GM21360 (cell line): ENCODE measurements around the gene PTGDS.
"Not testable (repeated sequence)": the region's sequence is repeated elsewhere in the genome, so short reads cannot be mapped to it uniquely, and the experiment has no call there.

ENCODE experiments used
- ATAC-seq: cut with Tn5 transposase; IDR thresholded peaks from one replicate; pipeline ENCODE4 v1.9.1; 2021; ENCODE audit warnings: mild to moderate bottlenecking, moderate library complexity; ENCODE audit not compliant: unreplicated experiment

Gene PTGDS

DNA sequence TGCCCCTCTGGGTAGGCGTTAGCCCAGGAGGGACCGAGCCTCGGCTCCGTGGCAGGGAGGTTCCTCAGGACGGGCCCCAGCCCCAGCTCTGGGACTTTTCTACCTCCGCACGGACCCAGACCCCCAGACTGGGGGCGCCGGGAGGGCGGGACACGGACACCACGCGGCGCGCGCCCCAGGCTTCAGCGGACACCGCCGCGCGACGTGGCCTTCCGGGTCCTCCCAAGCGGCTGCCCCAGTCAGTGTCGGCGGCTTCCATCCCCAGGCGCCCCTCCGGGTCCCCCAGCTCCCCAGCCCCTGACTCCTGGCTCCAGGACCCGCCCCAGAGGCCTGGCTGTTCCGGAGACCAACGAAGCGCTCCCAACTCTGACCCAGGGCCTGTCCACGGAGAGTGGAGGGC, 8.5 kb downstream of the PTGDS start:
- ATAC-seq, result no peak

DNA sequence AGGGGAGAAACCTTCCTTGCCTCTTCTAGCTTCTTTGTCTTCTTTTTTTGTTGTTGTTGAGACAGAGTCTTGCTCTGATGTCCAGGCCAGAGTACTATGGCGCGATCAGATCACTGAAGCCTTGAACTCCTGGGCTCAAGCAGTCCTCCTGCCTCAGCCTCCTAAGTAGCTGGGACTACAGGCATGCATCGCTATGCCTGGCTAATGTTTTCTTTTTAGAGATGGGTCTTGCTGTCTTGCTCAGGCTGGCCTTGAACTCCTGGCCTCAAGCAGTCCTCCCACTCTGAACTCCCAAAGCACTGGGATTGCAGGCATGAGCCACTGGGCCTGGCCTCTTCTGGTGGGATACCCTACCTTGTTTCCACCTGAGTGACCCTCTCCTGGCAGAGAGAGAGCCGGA, 11.6 kb downstream of the PTGDS start:
- no peak for ATAC-seq

DNA sequence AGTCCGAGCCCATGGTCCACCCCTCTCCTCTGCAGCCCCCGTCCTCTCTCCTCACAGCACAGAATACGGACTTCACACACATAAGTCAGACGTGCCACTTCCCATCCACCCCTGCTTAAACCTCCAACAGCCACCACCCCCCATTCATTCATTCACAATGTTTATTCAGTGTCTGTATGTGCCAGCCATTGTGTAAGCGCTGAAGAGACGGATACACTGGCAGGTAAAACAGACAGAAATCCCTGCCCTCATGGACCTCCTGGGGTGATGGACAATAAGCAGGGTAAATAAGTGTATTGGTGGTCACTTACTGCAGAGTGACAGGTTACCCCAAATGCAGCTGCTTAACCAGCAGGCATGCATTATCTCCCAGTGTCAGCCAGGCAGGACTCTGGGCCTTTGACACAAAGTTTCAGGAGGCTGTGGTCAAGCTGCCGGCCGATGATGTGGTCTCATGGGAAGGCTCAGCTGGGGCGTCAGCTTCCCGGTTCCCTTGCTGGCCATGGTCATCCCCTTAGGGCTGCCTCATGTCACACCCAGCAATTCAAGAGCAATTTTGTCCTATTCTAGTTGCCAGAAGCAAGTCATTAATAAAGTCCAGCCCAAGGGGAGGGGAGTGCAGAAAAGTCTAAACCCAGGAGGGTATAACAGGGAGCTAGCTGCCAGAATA, 13.1 kb downstream of the PTGDS start:
- no peak for ATAC-seq

DNA sequence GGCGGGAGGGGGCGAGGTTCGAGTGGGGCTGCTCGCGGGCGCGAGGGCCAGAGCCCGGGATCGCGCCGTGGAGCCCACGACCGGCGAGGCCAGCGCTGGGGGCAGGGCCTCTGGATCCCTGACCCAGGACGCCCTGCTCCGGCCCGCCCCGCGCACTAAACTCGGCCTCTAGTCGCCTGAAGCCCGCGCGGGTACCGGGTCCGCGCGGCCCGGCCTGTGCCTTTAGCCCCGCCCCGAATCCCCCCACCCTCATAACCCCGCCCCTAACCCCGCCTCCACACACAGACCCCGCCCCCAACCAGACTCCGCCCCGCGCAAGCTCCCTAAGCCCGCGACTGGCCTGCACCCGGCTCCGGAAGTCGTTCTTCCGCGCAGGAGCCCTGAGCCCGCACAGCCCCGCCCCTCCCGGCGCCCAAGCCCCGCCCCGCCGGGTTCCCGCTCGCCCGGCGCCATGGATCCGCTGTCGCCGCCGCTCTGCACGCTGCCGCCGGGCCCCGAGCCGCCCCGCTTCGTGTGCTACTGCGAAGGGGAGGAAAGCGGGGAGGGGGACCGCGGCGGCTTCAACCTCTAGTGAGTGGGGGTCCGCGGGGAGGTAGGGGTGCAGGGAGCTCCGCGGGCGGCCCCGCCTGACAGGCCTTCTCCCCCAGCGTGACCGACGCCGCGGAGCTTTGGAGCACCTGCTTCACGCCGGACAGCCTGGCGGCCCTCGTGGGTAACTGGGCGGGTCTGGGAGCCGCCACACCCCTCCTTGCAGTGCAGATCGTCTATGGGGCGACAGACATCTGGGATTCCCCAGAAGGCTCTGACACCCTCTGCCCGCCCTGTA, 14.9 kb downstream of the PTGDS start, which contains the start of gene PAXX:
Gene PAXX, plus strand, starts transcription at position 430 of the 826 bp plus-strand sequence. Its CDS starts 22 bp downstream, at position 452.
- ATAC-seq, result peak; percentile 81

DNA sequence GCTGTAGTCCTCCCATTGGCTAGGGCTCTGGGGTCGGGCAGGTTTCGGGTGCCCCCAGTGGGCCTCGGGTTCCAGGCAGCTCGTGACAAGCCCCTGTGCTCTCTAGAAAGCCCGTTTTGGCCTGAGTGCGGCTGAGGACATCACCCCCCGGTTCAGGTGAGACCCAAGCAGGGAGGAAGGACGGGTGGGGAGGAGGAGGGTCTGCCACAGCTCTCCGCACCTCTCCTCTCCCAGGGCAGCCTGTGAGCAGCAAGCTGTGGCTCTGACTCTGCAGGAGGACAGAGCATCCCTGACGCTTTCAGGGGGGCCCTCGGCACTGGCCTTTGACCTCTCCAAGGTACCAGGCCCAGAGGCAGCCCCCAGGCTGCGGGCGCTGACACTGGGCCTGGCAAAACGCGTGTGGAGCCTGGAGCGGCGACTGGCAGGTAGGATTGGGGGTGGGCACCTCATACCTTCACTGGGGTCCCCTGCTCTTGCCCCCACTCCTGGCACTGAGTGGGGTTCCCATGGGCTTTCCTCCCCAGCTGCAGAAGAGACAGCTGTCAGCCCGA, 15.6 kb downstream of the PTGDS start:
- no peak for ATAC-seq

DNA sequence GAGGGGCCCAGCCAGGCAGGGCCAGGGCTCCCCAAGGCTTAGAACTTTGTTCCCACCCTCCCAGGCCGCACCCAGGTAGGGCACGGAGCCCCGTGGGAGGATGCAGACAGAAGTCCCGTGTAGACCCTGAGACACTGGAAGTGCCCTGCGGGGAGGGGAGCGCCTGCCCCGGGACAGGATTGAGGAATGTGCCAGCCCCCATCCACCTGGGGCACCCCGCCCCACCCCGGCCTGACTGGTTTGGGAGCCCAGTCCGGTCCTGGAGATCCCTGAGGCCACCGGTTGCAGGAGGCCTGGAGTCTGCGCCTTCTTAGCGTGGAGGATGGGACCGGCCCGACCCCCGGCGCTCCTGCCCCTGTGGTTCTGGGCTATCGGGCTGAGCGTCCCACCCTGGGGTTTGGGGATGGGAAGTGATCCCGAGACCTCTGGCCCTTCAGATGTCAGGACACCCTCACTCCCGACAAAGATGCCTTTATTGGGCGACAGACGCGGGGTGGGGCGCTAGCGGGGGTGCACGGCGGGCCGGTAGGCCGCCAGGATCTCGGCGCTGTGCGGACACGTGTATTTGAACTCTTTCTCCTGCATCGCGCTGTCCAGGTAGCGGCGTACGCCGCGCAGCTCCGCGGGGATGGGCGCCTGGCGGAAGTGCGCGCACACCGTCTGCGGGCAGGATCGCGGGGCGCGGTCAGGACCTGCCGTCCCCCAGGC, 17.0 kb downstream of the PTGDS start:
- no peak for ATAC-seq

DNA sequence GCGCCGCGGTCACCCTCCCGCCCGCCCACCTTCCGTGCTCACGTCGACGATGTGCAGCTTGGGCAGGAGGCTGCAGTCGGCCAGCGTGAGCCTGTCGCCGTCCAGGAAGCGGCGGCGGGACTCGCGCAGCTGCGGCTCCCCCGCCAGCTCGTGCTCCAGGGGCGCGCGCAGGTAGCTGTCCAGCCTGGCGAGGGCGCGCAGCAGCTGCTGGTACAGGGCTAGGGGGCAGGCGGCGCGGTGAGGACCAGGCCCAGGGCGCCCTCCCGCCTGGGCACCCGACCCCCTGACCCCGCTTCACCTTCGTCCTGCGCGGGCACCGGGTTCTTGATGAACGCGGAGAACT, 17.6 kb downstream of the PTGDS start:
- ATAC-seq, result no peak

DNA sequence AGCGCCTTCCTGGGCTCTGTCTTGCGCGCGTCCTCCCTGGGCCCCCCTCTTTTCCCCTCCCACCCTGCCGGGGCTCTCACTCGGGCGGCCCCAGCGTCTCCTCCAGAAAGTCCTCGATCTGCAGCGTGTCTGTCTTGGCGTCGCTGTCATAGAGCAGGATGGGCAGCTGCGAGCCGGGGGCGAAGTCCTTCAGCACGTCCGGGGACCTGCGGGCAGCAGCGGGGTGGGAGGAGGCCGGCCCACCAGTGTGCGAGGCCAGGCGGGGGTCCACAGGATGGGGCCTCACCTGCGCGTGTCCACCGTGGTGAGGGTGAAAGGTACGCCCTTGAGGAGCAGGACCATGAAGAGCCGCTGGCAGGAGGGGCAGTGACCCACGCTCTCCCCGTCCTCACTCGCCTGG, 18.1 kb downstream of the PTGDS start:
- no peak for ATAC-seq

DNA sequence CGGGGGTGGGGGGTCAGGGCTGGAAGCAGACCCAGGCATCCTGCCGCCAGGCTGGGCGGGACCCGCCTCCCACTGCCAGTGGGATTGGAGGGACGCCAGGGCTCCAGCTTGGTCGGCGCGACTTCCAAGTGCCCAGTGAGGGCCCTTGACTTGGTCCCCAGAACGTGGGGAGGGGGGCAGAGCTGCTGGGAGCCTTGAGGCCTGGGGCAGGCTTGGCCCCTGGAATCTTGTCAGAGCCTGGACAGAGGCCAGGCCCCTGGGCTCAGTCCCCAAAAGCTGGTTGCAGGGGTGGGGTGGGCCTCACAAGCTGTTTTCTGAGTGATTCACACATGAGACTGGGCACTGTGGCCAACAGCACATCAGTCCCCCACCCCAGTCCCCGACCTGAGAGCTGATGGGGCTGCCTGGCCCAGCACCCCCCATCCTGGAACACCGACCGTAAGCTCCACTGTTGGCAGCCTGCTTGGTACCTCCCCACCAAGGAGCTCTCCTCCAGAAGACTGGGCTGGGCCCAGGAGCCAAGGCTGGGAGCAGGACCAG, 18.5 kb downstream of the PTGDS start:
- no peak for ATAC-seq

DNA sequence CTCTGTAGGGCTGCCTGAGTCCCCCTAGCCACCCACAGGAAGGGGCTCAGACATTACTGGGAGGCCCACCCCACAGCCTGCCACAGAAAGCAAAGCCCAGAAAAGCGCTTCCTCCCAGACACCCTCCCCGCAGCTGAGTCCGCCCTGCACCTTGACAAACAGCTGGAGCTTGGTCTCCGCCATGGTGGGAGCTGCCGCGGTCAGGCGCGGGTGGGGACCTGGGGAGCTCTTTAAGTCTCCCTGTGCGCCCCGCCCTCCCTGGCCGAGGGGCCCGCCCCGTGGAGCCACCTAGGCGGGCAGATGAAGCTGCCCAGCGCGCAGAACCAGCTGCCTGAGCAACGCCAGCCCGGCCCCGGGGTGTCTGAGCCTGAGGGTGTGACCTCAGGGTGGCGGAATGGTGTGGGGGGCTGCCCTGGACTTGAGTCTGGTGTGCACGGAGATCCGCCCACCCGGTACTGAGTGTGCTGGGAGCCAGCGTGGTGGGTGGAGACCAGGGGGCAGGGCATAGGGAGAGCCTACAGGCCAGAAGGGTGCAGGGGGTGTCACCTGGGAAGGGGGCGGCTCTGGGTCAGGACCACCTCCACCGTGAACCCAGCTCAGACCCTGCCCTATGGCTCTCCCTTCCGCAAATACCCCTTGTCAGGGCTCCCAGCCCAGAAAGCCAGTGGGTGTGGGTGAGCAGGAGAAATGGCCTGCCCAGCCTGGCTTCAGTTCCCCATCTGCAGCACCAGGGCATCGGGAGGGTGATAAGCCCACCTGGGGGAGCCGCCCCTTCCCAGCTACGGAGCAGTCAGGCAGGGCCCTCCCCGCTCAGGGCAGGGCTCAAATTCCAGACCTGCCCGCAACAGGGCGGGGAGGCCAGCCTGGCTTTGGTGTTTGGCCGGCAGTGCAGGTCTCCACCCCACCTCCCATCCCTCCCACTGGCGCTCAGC, 19.3 kb downstream of the PTGDS start, which contains the start of gene CLIC3:
Gene CLIC3, minus strand, starts transcription at position 208 of the 932 bp plus-strand sequence. Its CDS starts 25 bp downstream, at position 183.
- no peak for ATAC-seq

DNA sequence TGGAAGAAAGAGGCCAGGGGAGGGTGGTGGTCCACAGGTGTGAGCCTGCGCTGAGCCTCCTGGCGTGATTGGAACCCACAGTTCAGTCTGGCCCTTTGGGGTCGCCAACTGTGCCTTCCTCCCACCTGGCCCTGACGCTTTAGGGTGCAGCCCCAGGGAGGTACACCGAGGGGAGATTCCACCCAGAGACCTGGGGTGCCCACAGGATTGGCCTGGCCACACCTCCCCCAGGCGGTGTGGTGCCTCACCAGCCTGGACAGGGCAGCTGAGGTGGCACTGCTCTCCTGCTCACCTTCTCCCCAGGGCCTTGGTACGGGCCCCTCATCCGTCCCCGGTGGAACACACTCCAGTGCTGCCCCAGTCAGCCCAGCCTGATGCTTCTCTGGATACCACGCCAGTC, 20.1 kb downstream of the PTGDS start:
- no peak for ATAC-seq

DNA sequence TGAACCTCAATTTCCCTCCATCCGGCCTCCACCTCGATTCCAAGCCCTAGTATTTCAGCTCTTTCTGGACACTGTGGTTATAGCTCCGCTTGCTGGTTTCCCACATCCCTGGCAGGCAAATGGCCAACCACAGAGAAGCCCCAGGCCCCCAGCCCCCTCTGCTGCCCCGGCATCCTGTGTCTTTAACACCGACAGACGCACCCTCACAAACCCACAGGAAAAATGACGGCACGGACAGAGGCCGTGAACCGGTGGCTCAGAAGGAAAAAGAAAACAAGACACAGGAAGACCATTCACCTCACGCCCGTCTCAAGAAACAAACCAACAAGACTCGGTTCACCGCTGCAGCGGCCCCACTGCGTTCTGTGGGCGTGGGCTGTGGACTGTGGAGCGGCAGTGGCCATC, 20.5 kb downstream of the PTGDS start:
- no peak for ATAC-seq

DNA sequence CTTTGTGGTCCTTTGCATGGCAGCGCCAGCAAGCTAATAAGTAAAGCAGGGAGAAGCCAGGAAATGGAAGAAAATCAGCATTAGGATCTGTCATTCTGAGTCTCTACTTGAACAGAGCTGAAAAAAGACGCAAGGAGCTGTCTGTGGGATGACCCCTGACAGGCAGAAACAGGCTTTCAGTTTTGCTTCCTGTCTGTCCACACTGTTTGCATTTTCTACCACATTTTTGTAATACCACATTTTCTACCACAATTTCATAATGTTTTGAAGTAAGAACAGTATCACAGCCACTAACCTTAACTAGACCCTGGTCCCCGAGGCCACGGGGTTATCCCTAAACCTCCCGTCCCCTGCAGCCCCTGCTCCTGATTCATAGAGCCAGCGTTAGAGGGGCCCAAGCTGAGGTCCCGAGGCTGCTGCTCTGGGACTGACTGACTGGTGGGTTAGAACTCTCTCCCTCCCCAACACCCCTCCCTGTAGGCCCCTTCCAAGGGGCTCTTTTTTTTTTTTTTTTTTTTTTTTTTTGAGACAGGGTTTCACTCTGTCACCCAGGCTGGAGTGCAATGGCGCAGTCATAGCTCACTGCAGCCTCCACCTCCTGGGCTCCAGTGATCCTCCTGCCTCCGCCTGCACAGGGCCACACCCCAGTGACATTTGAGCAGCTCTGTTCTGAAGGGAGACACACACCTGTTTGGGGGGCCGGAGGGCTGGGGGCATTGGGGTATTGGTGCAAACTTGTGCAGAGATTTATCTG, 23.1 kb downstream of the PTGDS start:
- ATAC-seq, result no peak

DNA sequence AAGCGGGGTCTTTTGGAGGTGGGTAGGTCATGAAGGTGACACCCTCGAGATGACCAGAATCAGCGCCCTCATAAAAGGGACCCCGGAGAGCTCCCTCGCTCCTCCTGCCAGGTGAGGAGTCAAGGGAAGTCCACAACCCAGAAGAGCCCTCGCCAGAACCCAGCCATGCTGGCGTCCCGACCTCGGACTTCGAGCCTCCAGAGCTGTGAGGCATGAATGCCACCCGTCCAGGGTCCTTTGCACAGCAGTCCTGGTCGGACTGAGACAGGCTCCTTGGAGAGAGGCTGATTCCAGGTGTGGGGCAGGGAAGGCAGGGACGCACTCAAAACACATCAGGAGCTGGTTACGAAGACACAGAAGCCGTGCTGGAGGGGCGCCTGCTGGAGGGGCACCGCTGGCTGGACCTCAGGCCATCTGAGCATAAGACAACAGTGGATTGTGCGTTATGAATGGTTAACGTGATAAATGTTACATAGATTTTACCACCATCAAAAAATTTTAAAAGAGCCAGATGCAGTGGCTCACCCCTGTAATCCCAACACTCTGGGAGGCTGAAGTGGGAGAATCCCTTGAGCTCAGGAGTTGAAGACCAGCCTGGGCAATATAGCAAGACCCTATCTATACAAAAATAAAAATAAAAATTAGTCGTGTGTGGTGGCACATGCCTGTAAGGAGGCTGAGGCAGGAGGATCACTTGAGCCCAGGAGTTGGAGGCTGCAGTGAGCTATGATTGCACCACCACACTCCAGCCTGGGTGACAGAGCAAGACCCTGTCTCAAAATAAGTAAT, 24.7 kb downstream of the PTGDS start:
- ATAC-seq, result no peak

DNA sequence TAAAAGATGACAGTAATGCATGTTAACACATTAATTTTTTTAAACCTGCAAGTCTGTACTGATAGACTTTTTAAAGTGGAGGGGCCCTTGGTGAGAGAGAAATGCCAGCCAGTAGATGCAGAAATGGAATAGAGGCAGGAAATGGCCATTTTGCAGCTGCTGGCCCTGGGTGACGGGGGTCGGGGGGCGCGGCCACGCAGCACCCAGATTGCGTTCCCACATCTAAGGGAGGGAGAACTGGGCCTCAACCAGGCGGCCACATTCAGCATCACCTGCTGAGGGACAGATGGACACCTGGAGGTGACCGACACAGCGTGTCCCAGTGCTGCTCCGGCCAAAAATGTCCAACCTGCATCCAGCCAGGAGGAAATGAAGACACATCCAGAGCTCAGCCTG, 25.3 kb downstream of the PTGDS start:
- no peak for ATAC-seq

DNA sequence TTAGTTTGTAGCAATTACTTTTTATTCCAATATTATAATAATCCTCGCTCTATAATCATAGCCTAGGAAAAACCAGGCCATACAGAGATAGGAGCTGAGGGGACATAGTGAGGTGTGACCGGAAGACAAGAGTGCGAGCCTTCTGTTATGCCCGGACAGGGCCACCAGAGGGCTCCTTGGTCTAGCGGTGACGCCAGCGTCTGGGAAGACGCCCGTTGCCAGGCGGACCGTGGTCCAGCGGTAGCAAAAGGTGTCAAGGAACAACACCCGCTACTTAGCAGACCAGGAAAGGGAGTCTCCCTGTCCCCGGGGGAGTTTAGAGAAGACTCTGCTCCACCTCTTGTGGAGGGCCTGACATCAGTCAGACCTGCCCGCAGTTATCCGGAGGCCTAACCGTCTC, 27.0 kb downstream of the PTGDS start:
- ATAC-seq, result not testable (repeated sequence)

DNA sequence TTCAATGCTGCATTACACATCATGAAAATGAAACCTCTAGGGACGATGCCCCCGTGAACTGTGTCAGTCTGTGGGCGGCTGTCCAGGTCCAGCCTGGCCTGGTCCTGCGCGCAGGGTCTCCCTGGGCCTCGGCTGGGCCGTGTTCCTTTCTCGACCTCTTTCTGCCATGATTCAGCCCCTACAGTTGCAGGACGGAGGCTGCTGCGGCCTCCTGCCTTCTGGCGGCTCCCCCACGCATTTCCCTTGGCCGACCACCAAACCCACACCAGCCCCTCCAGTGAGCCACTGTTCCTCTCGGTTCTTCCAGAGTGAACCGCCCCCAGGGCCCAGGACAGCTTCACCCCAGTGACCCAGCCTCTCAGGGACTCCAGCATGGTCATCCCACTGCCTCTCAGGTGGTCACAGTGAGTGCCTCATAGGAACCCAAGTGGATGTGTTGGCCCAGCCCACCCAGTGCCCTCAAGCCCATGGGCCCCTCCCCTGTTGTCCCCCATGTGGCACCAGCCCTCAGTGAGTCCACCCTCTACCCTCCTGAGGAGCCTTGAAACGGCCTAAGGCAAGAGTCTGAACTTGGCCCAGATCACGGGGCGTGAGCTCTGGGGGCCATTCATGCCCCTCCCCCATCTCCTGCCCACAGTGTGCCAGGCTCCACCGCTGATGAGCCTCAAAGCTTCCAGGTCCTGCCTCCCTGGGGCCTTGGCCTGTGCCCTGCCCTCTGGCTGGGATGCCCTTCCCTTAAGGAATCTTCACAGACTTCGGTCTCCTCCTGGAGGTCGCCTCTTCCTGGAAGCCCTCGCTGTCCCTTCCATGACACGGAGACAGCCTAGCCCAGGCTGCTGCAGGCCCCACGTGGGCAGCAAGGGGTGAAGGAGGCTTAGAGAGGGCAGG, 29.1 kb downstream of the PTGDS start:
- ATAC-seq, result no peak
